Activated T-cell treated with anti-CD3 and anti-CD28 coated beads, Interleukin-2, amount 50 U/mL, for 24 hours (primary cell): ENCODE results near the gene MAMDC2.

Experiments used
- DNase-seq: peaks from one replicate; pipeline ENCODE4 v3.0.0-alpha.2; 2020
- H3K27ac Mint-ChIP-seq: 2 replicates; pipeline ENCODE4 v1.8.0; 2020; ENCODE audit warnings: mild to moderate bottlenecking, mixed read lengths
- H3K27me3 Mint-ChIP-seq: 2 replicates; pipeline ENCODE4 v1.8.0; 2020; ENCODE audit warnings: mixed read lengths
- H3K36me3 Mint-ChIP-seq: 2 replicates; pipeline ENCODE4 v1.8.0; 2020; ENCODE audit warnings: low read depth, mixed read lengths
- H3K4me1 Mint-ChIP-seq: 2 replicates; pipeline ENCODE4 v1.8.0; 2020; ENCODE audit warnings: low read depth, mixed read lengths
- H3K4me3 Mint-ChIP-seq: 2 replicates; pipeline ENCODE4 v1.8.0; 2020; ENCODE audit warnings: mild to moderate bottlenecking, moderate library complexity, mixed read lengths
- H3K9me3 Mint-ChIP-seq: 2 replicates; pipeline ENCODE4 v1.8.0; 2020; ENCODE audit warnings: mixed read lengths

MAMDC2 gene

GRCh38 chr9:70136632-70137031 lies 93.0 kb downstream of the MAMDC2 start:
- Mint-ChIP-seq H3K27ac (no peak overlapping the region), H3K4me3 (no peak overlapping the region), H3K9me3 (no peaks in the 10 kb centered on the region), H3K36me3 (no peaks in the 10 kb centered on the region), H3K27me3 (no peaks in the 10 kb centered on the region), H3K4me1 (no peaks in the 10 kb centered on the region)
- DNase-seq, result no peak

- H3K27ac Mint-ChIP-seq, result no peak overlapping the region
- no peaks in the 10 kb centered on the region for H3K4me1 Mint-ChIP-seq
- H3K27me3 Mint-ChIP-seq, result peaks cover 3% of the 10 kb centered on the region
- H3K9me3 Mint-ChIP-seq, result no peaks in the 10 kb centered on the region
- no peak for DNase-seq
- H3K36me3 Mint-ChIP-seq, result no peaks in the 10 kb centered on the region
- no peak overlapping the region for H3K4me3 Mint-ChIP-seq
Observed at GRCh38 chr9:70137577-70137976, 93.9 kb downstream of the MAMDC2 start.

GRCh38 chr9:70142101-70142500 lies 98.5 kb downstream of the MAMDC2 start:
- Mint-ChIP-seq H3K27ac (no peak overlapping the region), H3K9me3 (no peaks in the 10 kb centered on the region), H3K4me1 (no peaks in the 10 kb centered on the region), H3K4me3 (no peak overlapping the region), H3K36me3 (no peaks in the 10 kb centered on the region), H3K27me3 (peaks cover 10% of the 10 kb centered on the region)
- no peak for DNase-seq

DNA sequence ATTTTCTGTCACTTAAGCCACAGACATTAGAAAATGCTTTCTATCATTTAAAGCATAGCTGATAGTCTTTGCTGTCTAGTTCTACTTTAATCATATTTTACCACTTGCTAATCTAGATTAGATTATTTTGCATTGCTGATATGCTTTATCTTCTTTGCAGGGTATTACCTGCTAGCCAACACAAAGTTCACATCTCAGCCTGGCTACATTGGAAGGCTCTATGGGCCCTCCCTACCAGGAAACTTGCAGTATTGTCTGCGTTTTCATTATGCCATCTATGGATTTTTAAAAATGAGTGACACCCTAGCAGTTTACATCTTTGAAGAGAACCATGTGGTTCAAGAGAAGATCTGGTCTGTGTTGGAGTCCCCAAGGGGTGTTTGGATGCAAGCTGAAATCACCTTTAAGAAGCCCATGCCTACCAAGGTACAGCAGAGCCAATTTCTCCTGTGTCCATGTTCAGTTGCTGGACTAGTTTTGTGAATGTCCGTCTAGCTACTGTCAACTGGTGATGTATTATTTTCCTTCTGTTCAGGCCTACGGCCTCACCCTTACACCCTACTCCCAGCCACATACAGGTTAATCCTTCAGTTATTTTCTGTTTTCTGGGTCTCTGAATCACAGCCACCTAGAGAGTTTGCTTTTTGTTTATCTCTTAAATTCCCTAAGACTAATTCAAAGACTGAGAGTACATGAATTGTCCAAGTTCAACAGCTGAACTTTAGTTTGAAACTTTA lies 99.9 kb downstream of the MAMDC2 start:
- Mint-ChIP-seq H3K4me3 (no peak overlapping the region), H3K27me3 (peaks cover 13% of the 10 kb centered on the region), H3K4me1 (no peaks in the 10 kb centered on the region), H3K9me3 (no peaks in the 10 kb centered on the region), H3K36me3 (no peaks in the 10 kb centered on the region), H3K27ac (no peak overlapping the region)
- no peak for DNase-seq

DNA sequence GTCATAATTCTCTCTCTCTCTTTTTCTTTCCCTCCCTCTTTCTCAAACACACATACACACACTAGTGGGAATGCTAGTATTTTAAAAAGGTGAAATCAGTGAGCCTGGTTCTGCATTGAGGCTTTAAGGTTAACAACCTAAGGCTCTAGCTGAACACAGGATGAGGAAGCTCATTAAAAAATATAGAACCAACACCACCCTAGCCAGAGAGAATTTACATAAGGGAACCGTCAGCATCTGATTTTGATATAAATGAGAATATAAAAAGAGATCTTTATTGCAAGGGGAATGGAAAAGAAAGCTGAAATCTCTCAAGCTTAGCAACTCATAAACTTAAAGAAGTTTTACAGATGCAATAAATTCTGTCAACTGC lies 100.5 kb downstream of the MAMDC2 start:
- Mint-ChIP-seq H3K36me3 (no peaks in the 10 kb centered on the region), H3K9me3 (no peaks in the 10 kb centered on the region), H3K4me3 (no peak overlapping the region), H3K27me3 (peaks cover 14% of the 10 kb centered on the region), H3K4me1 (no peaks in the 10 kb centered on the region), H3K27ac (no peak overlapping the region)
- DNase-seq, result no peak

GRCh38 chr9:70145981-70146380 lies 102.3 kb downstream of the MAMDC2 start:
- Mint-ChIP-seq H3K4me1 (no peaks in the 10 kb centered on the region), H3K9me3 (no peaks in the 10 kb centered on the region), H3K27ac (no peak overlapping the region), H3K36me3 (no peaks in the 10 kb centered on the region), H3K27me3 (peaks cover 16% of the 10 kb centered on the region), H3K4me3 (no peak overlapping the region)
- no peak for DNase-seq

GRCh38 chr9:70147196-70147595 lies 103.5 kb downstream of the MAMDC2 start:
- H3K27me3 Mint-ChIP-seq, result peaks cover 13% of the 10 kb centered on the region
- no peak overlapping the region for H3K4me3 Mint-ChIP-seq
- no peak overlapping the region for H3K27ac Mint-ChIP-seq
- no peak for DNase-seq
- H3K36me3 Mint-ChIP-seq, result no peaks in the 10 kb centered on the region
- H3K4me1 Mint-ChIP-seq, result no peaks in the 10 kb centered on the region
- no peaks in the 10 kb centered on the region for H3K9me3 Mint-ChIP-seq

DNA sequence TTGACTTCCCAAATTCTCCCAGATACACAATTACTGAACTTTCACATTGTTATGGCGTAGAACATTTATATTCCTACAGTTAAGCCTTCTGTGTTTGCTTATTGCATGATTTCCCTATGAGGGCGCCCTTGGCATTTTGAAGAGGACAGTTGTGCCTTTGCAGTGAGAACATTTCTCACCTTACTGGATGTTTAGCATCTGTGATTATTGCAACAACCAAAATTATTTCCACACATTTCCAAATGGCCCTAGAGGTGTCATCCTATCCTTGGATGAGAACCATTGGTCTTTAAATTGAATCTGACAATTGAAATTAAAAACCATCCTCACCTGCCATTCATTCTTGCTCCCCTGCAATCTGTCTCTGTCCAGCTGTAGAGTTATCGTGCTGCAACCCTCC lies 104.0 kb downstream of the MAMDC2 start:
- Mint-ChIP-seq H3K36me3 (no peaks in the 10 kb centered on the region), H3K4me1 (no peaks in the 10 kb centered on the region), H3K27ac (no peak overlapping the region), H3K27me3 (peaks cover 13% of the 10 kb centered on the region), H3K9me3 (no peaks in the 10 kb centered on the region), H3K4me3 (no peak overlapping the region)
- DNase-seq, result no peak

- Mint-ChIP-seq H3K27me3 (peaks cover 21% of the 10 kb centered on the region), H3K4me3 (no peak overlapping the region), H3K9me3 (no peaks in the 10 kb centered on the region), H3K36me3 (no peaks in the 10 kb centered on the region), H3K27ac (no peak overlapping the region), H3K4me1 (no peaks in the 10 kb centered on the region)
- DNase-seq, result no peak
Observed at GRCh38 chr9:70152350-70152749, 108.7 kb downstream of the MAMDC2 start.

DNA sequence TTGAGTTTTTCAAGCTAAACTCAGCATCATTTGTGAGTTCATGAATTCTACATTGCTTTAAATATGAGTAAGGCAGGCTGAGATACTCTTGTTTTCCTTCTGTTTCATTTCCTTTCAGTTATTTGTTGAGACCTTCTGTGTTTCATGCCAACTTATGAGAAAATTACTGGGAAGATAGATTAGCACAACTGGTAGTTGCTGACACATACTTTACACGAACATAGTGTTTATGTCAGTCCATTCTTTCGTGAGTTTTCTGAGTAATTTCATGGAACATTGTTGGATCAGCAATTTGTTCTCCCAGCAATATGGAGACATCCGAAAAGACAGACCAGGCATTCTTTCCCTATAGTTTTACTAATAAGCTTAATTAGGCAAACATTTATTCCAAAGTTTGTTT lies 113.1 kb downstream of the MAMDC2 start:
- H3K4me3 Mint-ChIP-seq, result no peak overlapping the region
- H3K4me1 Mint-ChIP-seq, result no peaks in the 10 kb centered on the region
- DNase-seq, result no peak

DNA sequence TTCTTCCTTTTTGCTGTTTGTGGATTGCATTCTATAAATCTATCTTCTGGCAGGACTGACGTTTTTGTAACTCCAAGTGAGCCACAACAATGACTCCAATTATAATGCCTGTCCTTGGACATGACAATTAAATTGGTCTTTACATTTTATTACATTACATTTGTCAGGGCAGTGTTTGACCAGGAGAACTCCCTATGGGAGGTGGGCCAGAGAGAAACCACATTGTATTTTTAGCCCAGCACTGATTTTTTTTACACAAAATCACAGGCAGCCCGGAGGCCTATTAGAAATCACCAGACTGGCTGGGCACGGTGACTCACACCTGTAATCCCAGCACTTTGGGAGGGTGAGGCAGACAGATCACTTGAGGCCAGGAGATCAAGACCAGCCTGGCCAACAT lies 116.0 kb downstream of the MAMDC2 start:
- no peaks in the 10 kb centered on the region for H3K36me3 Mint-ChIP-seq
- H3K9me3 Mint-ChIP-seq, result no peaks in the 10 kb centered on the region
- no peak overlapping the region for H3K4me3 Mint-ChIP-seq
- H3K27ac Mint-ChIP-seq, result no peak overlapping the region
- DNase-seq, result no peak
- H3K4me1 Mint-ChIP-seq, result no peaks in the 10 kb centered on the region
- peaks cover 26% of the 10 kb centered on the region for H3K27me3 Mint-ChIP-seq

More for the DNA sequence above, 113.1 kb downstream of the MAMDC2 start:
- peaks cover 22% of the 10 kb centered on the region for H3K27me3 Mint-ChIP-seq
- H3K9me3 Mint-ChIP-seq, result no peaks in the 10 kb centered on the region
- no peaks in the 10 kb centered on the region for H3K36me3 Mint-ChIP-seq
- H3K27ac Mint-ChIP-seq, result no peak overlapping the region

DNA sequence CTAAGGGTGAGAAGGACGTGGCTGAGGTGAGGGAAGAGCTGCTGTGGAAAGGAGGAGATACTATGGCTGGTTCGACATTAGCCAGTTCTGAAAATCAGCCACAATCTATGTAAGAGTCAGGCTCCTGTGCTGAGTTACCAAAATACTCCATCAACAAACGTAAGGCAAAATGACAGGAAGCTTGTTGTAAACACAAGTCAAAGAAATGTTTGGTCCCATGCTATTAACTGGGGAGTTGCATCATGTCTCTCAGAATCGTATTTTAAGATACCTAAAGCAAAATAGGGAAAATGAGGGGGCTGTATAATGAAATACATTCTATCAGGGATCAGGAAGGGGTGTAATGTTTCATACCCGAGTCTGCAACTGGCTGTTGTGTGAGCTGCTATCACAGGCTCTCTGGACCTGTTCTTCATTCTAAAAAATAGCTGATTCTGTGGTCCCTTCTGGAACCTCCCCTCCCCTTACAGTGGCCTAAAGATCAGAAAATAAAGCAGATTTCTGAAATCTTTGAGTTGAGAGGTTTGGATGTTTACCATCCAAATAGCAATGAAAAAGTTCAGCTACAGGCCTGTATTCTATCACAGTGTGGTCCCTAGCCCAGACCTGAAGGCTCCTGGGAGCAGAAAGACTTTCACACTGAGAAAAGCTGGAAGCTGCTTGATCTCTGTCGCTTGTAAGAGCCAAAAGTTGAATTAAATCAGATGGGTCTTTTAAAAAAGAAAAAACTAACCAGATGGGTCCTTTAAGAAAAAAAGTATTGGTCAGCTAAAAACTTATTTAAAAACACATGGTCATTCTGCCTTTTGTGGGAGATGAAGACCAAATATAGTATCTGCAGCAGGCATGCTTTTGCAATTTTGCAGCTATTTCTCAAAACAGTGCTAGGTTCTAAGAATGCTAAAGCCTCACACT lies 117.3 kb downstream of the MAMDC2 start:
- Mint-ChIP-seq H3K9me3 (no peaks in the 10 kb centered on the region), H3K4me1 (no peaks in the 10 kb centered on the region), H3K27me3 (peaks cover 20% of the 10 kb centered on the region), H3K36me3 (no peaks in the 10 kb centered on the region), H3K27ac (no peak overlapping the region), H3K4me3 (no peak overlapping the region)
- no peak for DNase-seq

DNA sequence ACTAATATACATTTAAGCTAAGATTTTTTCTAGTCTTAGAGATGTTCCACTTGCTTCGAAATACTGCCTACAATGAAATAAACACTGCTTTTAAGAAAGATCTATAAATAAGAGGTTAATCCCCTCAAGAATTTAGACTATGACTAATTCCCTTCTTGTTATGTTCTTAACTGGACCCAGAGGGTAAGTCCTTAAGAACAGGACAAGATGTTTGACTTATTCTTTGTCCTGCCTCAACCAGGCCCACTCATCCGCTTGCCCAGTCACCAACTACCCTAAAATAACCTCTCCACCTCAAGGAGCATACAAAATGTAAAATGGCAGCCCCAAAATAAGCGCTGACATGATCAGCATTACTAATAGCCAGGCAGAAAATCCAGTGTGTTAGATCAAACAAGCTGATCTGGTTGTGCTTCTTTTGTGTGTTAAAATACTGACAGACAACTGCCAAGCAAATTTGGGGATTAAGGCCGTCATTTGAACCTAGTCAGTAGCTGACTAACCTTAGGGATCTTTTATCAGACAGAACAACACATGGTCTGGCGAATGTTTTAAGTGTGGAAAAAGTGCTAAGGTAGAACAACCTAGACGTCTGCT lies 121.5 kb downstream of the MAMDC2 start:
- no peak for DNase-seq
- no peak overlapping the region for H3K27ac Mint-ChIP-seq
- peaks cover 9% of the 10 kb centered on the region for H3K27me3 Mint-ChIP-seq
- H3K4me1 Mint-ChIP-seq, result no peaks in the 10 kb centered on the region
- no peaks in the 10 kb centered on the region for H3K36me3 Mint-ChIP-seq
- H3K4me3 Mint-ChIP-seq, result no peak overlapping the region
- no peaks in the 10 kb centered on the region for H3K9me3 Mint-ChIP-seq

DNA sequence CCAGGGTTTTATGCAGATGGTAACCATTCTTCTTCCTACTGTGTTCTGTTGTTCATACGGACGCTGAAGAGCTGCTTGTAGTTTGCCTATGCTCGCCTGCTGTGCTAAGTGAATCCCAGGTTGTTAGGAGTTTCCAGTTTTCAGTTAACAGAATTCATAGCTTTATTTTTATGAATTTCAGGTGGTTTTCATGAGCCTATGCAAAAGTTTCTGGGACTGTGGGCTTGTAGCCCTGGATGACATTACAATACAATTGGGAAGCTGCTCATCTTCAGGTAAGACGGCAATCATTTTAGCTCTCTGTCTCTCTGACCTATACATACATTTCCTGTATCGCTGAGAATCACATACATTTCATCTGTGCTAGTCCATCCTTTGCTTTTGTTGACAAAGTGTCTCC lies 124.9 kb downstream of the MAMDC2 start:
- Mint-ChIP-seq H3K9me3 (no peaks in the 10 kb centered on the region), H3K4me3 (no peak overlapping the region), H3K27ac (no peak overlapping the region), H3K36me3 (no peaks in the 10 kb centered on the region), H3K4me1 (no peaks in the 10 kb centered on the region), H3K27me3 (peaks cover 9% of the 10 kb centered on the region)
- DNase-seq, result no peak

- Mint-ChIP-seq H3K4me3 (no peak overlapping the region), H3K9me3 (no peaks in the 10 kb centered on the region), H3K27ac (no peak overlapping the region), H3K27me3 (peaks cover 8% of the 10 kb centered on the region), H3K36me3 (no peaks in the 10 kb centered on the region), H3K4me1 (no peaks in the 10 kb centered on the region)
- no peak for DNase-seq
Observed at GRCh38 chr9:70169222-70169621, 125.6 kb downstream of the MAMDC2 start.
